Liver (tissue), 9 donors: ENCODE measurements around the gene PCYT1B. TPM values are rescaled to one million over a fixed set of nuclear protein-coding genes. Genes with fewer than 3 reads are reported as not detected.

Source experiments
- DNase-seq: peaks from one replicate; pipeline ENCODE4 v3.0.0-alpha.2; 2017; ENCODE audit warnings: low spot score
- H3K27ac ChIP-seq, 2 donors: one replicate each; pipeline ENCODE4 v1.7.0; 2013; ENCODE audit warnings: inconsistent platforms in 2 of 2, low read length in 2 of 2, control low read depth in 1 of 2, low read depth in 1 of 2, mild to moderate bottlenecking in 1 of 2
- H3K27me3 ChIP-seq, 4 donors: one replicate each; pipeline versions ENCODE4 v1.6.1 to v1.7.0; 2013; ENCODE audit warnings: low read length in 3 of 4, inconsistent platforms in 1 of 4, mild to moderate bottlenecking in 1 of 4, moderate library complexity in 1 of 4; ENCODE audit not compliant: control insufficient read depth in 4 of 4, insufficient read depth in 4 of 4
- H3K36me3 ChIP-seq, 4 donors: one replicate each; pipeline versions ENCODE4 v1.6.1 to v1.7.0; 2013; ENCODE audit warnings: low read length in 3 of 4, mild to moderate bottlenecking in 3 of 4, low read depth in 1 of 4, moderate library complexity in 1 of 4; ENCODE audit not compliant: control insufficient read depth in 4 of 4, insufficient read depth in 3 of 4
- H3K4me1 ChIP-seq, 4 donors: one replicate each; pipeline versions ENCODE4 v1.6.1 to v1.7.0; 2013; ENCODE audit warnings: low read length in 3 of 4, mild to moderate bottlenecking in 3 of 4, moderate library complexity in 1 of 4; ENCODE audit not compliant: control insufficient read depth in 4 of 4, insufficient read depth in 4 of 4
- H3K4me3 ChIP-seq, 3 donors: one replicate each; pipeline versions ENCODE4 v1.6.1 to v1.7.0; 2013; ENCODE audit warnings: low read length in 3 of 3, control low read depth in 1 of 3, low read depth in 1 of 3, mild to moderate bottlenecking in 1 of 3
- H3K9ac ChIP-seq, 2 donors: one replicate each; pipeline ENCODE4 v1.7.0; 2013; ENCODE audit warnings: low read length in 2 of 2, mild to moderate bottlenecking in 2 of 2, moderate library complexity in 2 of 2, control low read depth in 1 of 2, low read depth in 1 of 2
- H3K9me3 ChIP-seq, 4 donors: one replicate each; pipeline versions ENCODE4 v1.6.1 to v1.7.0; 2013; ENCODE audit warnings: low read length in 3 of 4; ENCODE audit not compliant: control insufficient read depth in 4 of 4
- EGR1 ChIP-seq, 2 donors: IDR thresholded peaks; 2 replicates each; pipeline ENCODE4 v1.6.1; 2016 to 2018; ENCODE audit warnings: antibody characterized with exemption in 2 of 2, low read depth in 2 of 2
- FOXA1 ChIP-seq: IDR thresholded peaks from 2 replicates; pipeline ENCODE4 v1.6.1; 2016; ENCODE audit warnings: antibody characterized with exemption
- FOXA2 ChIP-seq: IDR thresholded peaks from 2 replicates; pipeline ENCODE4 v1.6.1; 2016; ENCODE audit warnings: antibody characterized with exemption
- GABPA ChIP-seq, 2 donors: IDR thresholded peaks in 1 of 2; conservative IDR thresholded peaks in 1 of 2; 2 replicates each; pipeline ENCODE4 v1.6.1; 2016; ENCODE audit warnings: antibody characterized with exemption in 2 of 2, mild to moderate bottlenecking in 1 of 2, moderate library complexity in 1 of 2
- HNF4A ChIP-seq, 2 donors: conservative IDR thresholded peaks; 2 replicates each; pipeline ENCODE4 v1.6.1; 2016; ENCODE audit warnings: antibody characterized with exemption in 2 of 2, mild to moderate bottlenecking in 2 of 2
- HNF4G ChIP-seq: IDR thresholded peaks from 2 replicates; pipeline ENCODE4 v1.6.1; 2016; ENCODE audit warnings: antibody characterized with exemption
- JUND ChIP-seq, 2 donors: IDR thresholded peaks; 2 replicates each; pipeline ENCODE4 v1.6.1; 2016; ENCODE audit warnings: antibody characterized with exemption in 2 of 2
- NR2F2 ChIP-seq: IDR thresholded peaks from 2 replicates; pipeline ENCODE4 v1.6.1; 2016; ENCODE audit warnings: antibody characterized with exemption
- RAD21 ChIP-seq, 2 donors: IDR thresholded peaks; 2 replicates each; pipeline ENCODE4 v1.6.1; 2016; ENCODE audit warnings: antibody characterized with exemption in 2 of 2, mild to moderate bottlenecking in 2 of 2
- RXRA ChIP-seq, 2 donors: IDR thresholded peaks; 2 replicates each; pipeline ENCODE4 v1.6.1; 2017 to 2018; ENCODE audit warnings: antibody characterized with exemption in 2 of 2, mild to moderate bottlenecking in 1 of 2
- SP1 ChIP-seq: IDR thresholded peaks from 2 replicates; pipeline ENCODE4 v1.6.1; 2018; ENCODE audit warnings: antibody characterized with exemption, mild to moderate bottlenecking
- TAF1 ChIP-seq: conservative IDR thresholded peaks from 2 replicates; pipeline ENCODE4 v1.6.1; 2016; ENCODE audit warnings: antibody characterized with exemption, mild to moderate bottlenecking
- YY1 ChIP-seq: IDR thresholded peaks from 2 replicates; pipeline ENCODE4 v1.6.1; 2016; ENCODE audit warnings: antibody characterized with exemption, mild to moderate bottlenecking
- WGBS: extraction: QIAGEN DNeasy Blood & Tissue Kit; methylation state at CpG from one replicate; pipeline ENCODE4 v1.1.7; 2013; 5-methylcytosine and 5-hydroxymethylcytosine counted together
- polyA plus RNA-seq, 2 donors: library from polyadenylated mRNA; stranded (reverse) in 1 of 2; unstranded in 1 of 2; fragments of 200-250 nt in 1 of 2; fragments of >200 nt in 1 of 2; fragmentation: Nextera tagmentation in 1 of 2; extraction: Ambion mirVana in 1 of 2; gene quantifications; one replicate each; pipeline versions ENCODE4 v1.2.1 to v1.2.3, GENCODE V29; 2013 to 2015
- total RNA-seq, 2 donors: library from RNA; depleted of rRNA; stranded (reverse); fragments of >200 nt; gene quantifications; one replicate each; pipeline ENCODE4 v1.2.3, GENCODE V29; 2014
- TF ChIP-seq, protein P1 (sequence below): IDR thresholded peaks from 2 replicates; pipeline ENCODE4 v1.6.1; 2016; ENCODE audit warnings: antibody characterized with exemption
- TF ChIP-seq, protein P2 (sequence below): IDR thresholded peaks from 2 replicates; pipeline ENCODE4 v1.6.1; 2016; ENCODE audit warnings: antibody characterized with exemption
- TF ChIP-seq, protein P3 (sequence below): fragments of 150-350 bp; IDR thresholded peaks from 2 replicates; pipeline ENCODE4 v1.5.1; 2017; ENCODE audit warnings: improper control_type of control experiment, low read depth, low read length; ENCODE audit not compliant: missing input control
- TF ChIP-seq, protein P4 (sequence below): IDR thresholded peaks from 2 replicates; pipeline ENCODE4 v1.6.1; 2016; ENCODE audit warnings: antibody characterized with exemption, mild to moderate bottlenecking
- TF ChIP-seq, protein P5 (sequence below): IDR thresholded peaks from 2 replicates; pipeline ENCODE4 v1.6.1; 2016; ENCODE audit warnings: antibody characterized with exemption
- donor health status: healthy.
- donor health status: healthy.
- donor health status: healthy.
- donor health status: healthy.
- donor health status: healthy.

PCYT1B gene
- total and polyA plus RNA-seq, 4 donors = under 0.01 to 2.1 (median 0.06) TPM; not detected in 1

DNA sequence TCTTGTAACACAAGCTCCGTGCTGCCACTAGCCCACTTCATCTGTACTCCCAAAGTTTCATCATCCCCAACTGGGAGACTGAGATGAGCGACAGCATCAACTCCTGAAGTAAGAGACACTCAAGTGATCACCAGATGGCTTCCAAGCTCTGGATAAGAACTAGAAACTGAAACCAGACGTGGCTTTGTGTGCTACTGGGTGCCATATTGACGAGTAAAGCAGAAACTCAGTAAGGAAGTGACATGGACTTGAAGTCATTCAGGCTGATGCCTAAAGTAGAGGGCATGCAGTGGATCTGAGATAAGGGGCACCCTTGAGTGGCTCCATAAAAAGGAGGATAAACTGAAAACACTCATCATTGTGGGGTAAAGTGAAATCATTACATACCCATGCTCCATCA lies 72.4 kb downstream of the PCYT1B start:
- no peaks in the 10 kb centered on the region for H3K36me3 ChIP-seq
- TF ChIP-seq, protein P1, sequence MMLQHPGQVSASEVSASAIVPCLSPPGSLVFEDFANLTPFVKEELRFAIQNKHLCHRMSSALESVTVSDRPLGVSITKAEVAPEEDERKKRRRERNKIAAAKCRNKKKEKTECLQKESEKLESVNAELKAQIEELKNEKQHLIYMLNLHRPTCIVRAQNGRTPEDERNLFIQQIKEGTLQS = no peak
- TF ChIP-seq GABPA (IDR thresholded peaks at IDR 0.05 in 1 of 2, conservative IDR thresholded peaks at IDR 0.05 in 1 of 2) (no peak), FOXA1 (no peak), YY1 (no peak), JUND (IDR thresholded peaks at IDR 0.05) (no peak), HNF4A (conservative IDR thresholded peaks at IDR 0.05) (no peak), SP1 (no peak), HNF4G (no peak), RXRA (IDR thresholded peaks at IDR 0.05) (no peak), TAF1 (no peak), FOXA2 (no peak), EGR1 (IDR thresholded peaks at IDR 0.05; ENCODE audit: low read depth in 2 of 2) (no peak), RAD21 (IDR thresholded peaks at IDR 0.05) (no peak), NR2F2 (no peak)
- TF ChIP-seq, protein P2, sequence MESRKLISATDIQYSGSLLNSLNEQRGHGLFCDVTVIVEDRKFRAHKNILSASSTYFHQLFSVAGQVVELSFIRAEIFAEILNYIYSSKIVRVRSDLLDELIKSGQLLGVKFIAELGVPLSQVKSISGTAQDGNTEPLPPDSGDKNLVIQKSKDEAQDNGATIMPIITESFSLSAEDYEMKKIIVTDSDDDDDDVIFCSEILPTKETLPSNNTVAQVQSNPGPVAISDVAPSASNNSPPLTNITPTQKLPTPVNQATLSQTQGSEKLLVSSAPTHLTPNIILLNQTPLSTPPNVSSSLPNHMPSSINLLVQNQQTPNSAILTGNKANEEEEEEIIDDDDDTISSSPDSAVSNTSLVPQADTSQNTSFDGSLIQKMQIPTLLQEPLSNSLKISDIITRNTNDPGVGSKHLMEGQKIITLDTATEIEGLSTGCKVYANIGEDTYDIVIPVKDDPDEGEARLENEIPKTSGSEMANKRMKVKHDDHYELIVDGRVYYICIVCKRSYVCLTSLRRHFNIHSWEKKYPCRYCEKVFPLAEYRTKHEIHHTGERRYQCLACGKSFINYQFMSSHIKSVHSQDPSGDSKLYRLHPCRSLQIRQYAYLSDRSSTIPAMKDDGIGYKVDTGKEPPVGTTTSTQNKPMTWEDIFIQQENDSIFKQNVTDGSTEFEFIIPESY = no peak
- TF ChIP-seq, protein P3, sequence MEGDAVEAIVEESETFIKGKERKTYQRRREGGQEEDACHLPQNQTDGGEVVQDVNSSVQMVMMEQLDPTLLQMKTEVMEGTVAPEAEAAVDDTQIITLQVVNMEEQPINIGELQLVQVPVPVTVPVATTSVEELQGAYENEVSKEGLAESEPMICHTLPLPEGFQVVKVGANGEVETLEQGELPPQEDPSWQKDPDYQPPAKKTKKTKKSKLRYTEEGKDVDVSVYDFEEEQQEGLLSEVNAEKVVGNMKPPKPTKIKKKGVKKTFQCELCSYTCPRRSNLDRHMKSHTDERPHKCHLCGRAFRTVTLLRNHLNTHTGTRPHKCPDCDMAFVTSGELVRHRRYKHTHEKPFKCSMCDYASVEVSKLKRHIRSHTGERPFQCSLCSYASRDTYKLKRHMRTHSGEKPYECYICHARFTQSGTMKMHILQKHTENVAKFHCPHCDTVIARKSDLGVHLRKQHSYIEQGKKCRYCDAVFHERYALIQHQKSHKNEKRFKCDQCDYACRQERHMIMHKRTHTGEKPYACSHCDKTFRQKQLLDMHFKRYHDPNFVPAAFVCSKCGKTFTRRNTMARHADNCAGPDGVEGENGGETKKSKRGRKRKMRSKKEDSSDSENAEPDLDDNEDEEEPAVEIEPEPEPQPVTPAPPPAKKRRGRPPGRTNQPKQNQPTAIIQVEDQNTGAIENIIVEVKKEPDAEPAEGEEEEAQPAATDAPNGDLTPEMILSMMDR = no peak
- TF ChIP-seq, protein P4, sequence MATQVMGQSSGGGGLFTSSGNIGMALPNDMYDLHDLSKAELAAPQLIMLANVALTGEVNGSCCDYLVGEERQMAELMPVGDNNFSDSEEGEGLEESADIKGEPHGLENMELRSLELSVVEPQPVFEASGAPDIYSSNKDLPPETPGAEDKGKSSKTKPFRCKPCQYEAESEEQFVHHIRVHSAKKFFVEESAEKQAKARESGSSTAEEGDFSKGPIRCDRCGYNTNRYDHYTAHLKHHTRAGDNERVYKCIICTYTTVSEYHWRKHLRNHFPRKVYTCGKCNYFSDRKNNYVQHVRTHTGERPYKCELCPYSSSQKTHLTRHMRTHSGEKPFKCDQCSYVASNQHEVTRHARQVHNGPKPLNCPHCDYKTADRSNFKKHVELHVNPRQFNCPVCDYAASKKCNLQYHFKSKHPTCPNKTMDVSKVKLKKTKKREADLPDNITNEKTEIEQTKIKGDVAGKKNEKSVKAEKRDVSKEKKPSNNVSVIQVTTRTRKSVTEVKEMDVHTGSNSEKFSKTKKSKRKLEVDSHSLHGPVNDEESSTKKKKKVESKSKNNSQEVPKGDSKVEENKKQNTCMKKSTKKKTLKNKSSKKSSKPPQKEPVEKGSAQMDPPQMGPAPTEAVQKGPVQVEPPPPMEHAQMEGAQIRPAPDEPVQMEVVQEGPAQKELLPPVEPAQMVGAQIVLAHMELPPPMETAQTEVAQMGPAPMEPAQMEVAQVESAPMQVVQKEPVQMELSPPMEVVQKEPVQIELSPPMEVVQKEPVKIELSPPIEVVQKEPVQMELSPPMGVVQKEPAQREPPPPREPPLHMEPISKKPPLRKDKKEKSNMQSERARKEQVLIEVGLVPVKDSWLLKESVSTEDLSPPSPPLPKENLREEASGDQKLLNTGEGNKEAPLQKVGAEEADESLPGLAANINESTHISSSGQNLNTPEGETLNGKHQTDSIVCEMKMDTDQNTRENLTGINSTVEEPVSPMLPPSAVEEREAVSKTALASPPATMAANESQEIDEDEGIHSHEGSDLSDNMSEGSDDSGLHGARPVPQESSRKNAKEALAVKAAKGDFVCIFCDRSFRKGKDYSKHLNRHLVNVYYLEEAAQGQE = no peak
- TF ChIP-seq, protein P5, sequence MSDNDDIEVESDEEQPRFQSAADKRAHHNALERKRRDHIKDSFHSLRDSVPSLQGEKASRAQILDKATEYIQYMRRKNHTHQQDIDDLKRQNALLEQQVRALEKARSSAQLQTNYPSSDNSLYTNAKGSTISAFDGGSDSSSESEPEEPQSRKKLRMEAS = no peak
- DNase-seq = no peak
- H3K27me3 ChIP-seq = no peaks in the 10 kb centered on the region
- H3K9ac ChIP-seq = no peak overlapping the region
- H3K4me3 ChIP-seq = no peak overlapping the region
- H3K4me1 ChIP-seq = no peaks in the 10 kb centered on the region
- WGBS = 81% methylated on average over 4 of the region's 4 CpGs
- no peak overlapping the region for H3K27ac ChIP-seq
- H3K9me3 ChIP-seq = no peaks in the 10 kb centered on the region
